Tongue (tissue), 2 donors: ENCODE results near the gene GRM3. TPM values are rescaled to one million over a fixed set of nuclear protein-coding genes. Genes with fewer than 3 reads are reported as not detected.
A peak's percentile ranks its signal among the peaks of the same experiment; 100 is the strongest.

ENCODE experiments used
- DNase-seq: peaks from one replicate; pipeline ENCODE4 v3.0.0-alpha.2; 2015
- total RNA-seq: library from RNA; depleted of rRNA; stranded (reverse); fragments of >200 nt; gene quantifications from one replicate; pipeline ENCODE4 v1.2.3, GENCODE V29; 2014

Gene GRM3
- total RNA-seq, 1 donor from 2014 or later = not detected

DNA sequence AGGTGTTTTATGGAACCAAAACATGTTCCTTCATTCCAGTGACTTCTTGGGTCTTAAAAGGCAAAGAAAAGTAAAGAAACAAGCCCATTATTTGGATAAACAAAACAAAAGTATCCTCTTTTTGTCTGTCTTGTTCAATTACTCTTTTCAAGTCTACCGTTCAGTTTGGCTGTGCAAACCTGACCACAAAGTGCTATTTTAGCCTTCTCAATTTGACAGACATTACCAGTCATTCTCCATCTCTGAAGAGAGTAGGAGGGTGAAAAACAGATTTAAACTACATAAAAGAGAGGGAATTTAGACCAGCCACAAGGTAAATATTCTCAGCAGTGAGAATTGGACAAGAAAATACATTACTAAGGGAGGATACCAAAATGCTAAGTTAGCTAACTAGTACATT lies 145.2 kb downstream of the GRM3 start:
- no peak for DNase-seq

DNA sequence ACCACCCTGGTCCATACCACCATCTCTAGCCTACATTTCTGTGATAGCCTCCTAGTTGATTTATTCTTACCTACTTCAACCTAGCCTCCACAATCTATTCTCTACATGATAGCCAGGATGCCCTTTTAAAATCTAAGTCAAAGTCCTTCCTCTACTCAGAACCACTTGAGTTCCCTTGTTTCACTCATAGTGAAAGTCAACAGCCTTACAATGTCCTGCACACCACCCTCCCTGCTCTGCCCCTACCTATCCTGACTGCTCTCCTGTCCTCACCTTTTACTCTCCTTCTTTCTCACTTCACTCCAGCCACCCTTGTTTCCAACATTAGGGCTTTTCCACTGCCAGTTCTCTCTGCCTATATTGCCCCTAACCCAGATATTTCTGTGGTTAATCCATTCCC lies 146.7 kb downstream of the GRM3 start:
- no peak for DNase-seq

DNA sequence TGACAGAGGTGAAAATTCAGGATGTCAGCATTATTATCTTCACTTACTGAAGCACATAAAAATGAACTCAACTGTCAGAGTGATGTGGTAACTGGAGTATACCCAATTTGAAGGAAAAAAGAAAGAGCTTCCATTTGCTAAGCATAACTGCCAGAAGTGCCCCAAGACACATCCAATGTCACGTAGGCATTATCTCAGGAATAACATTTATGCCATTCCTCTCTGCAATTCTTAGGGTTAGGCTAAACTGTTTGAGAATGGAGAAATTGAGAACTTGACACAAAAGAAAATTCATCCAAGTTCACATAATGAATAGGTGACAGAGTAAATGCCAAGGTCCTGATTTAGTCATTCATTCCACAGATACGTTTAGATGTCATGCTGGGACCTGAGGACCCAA lies 148.6 kb downstream of the GRM3 start:
- DNase-seq = no peak

DNA sequence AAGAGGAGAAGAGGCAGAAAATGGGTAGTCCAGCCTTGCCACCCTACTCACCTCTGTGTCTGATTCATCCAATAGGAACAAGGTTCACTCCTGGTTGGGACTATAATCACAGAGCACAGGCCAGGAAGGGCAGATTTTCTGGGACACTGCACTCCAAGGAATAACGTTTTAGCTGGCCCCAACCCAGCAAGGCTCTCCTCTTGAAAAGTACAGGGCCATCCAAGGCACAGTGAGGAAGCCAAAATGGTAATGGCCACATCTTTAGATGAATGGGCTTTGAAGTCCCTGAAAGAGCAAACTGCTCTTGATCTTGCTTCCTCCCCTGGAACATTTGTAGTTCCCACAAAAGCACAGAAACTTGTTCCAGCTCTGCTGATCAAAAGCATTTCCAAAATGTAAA lies 149.4 kb downstream of the GRM3 start:
- DNase-seq = no peak

DNA sequence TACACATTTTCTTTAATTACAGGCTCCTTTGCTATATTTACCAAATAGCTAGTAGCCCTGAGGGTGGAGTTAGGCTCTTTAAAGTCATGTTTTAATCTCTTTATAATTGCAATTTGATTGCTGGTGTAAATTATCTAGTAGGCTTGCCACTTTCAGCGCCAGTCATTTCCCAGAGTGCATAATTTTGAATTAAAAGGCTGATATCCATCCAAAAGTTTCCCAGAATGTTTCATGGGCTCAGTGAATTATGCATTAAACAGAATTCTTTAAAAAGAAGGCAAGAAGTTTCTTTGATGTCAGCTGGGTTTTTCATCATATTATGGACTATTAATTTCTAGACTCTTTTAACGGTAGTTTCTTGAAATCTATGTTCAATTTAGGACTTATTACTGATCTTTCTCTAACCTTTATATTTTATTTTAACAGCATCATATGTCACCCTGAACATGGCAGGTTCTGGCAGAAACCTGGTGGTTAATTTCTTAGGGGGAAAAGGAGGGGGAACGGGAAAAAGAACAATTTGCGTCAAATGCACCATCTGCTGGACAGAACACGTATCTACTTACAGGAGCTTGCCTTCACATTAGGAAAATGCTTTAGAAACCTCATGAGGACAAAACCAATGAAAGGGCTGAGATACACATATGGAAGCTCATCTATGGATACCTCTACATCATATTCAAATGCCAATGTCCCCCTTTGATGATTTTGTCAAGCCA lies 171.1 kb downstream of the GRM3 start:
- peak; percentile 37 for DNase-seq

DNA sequence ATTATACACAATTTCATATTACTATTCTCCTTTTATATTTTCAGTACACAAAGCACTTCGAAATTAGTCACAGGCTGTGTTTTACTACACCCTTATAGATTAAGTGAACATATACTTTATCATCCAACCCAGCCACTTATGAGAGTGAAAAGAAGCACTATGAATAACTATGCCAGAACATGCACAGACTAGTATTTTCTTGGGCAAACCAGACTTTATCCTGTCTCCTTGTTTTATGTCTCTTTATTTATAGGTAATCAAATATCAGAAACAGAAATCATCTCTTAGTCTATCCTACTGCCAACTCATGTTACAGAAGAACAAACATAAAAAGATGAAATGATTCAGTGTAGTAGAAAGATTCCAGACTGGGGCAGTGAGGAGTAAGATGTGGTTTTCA lies 171.8 kb downstream of the GRM3 start:
- DNase-seq = no peak

DNA sequence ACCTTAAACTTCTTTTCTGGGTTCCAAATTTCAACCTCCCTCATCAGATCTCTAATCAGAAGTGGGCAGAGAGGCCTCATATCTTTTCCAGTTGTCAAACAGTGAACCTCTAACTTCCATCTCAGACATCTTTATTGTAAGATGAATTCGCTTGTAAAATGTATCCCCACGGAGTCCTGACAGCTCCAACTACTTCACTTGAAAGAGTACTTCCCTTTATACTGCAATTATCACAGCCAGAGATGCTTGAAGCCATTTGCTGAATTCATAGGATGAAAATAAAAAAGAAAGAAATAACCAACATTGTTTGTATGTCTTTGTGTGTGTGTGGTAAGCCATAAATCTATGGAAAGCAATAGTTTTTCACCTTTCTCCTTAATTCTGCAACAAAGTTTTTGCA lies 175.2 kb downstream of the GRM3 start:
- no peak for DNase-seq

DNA sequence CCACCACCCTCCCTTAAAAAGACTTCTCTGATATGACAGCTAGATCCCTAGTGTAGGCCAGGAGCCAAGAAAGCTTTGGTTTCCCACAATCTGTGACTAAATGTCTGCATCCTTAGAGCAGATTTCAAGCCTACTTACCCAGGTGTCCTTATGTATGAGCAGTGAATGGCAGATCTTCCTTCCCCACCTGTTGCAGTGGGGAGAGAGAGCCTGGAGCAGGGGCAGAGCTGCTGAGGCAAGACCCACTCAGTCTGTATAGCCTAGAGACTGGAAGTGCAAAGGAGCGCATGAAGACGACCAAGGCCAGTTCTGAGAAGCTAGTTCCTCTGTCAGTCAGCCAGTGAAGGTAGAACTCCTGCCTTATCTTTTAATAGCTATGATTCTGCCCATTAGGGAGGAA lies 180.1 kb downstream of the GRM3 start:
- DNase-seq = no peak

DNA sequence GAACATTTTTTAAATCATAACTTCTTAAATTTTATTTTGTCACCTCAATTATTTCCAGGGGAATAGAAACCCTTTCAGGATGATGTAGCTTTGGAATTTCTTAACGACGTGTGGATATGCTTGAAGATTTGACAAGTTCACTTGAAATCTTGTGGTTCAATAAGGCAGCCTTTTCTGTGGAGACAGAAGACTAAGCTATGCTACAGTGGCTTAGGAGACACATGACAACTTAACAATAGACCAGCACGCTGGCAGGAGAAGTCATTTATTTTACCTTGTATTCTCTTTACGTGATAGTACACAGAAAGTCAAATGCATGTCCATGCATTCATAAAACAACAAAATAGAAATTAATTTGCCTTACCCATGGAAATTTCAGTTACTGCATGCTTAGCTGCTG lies 181.6 kb downstream of the GRM3 start:
- DNase-seq = no peak

DNA sequence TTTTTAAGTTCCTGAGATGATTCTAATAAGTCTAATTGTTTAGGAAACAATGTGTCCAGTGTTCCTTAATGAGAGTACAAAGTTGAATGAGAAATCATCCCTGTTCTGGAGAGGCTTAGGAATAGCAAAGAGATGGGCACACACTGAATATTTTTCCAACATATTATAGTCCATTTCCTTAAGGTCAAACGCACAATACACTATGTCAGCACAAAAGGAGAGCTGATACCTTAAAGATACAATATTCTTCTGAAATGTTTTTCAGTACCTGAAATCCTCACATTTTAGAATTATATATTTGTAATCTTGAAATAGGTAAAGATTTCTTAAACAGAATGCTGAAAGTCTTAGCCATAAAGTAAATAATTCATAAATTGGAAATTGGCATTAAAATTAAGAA lies 183.2 kb downstream of the GRM3 start:
- DNase-seq = no peak

DNA sequence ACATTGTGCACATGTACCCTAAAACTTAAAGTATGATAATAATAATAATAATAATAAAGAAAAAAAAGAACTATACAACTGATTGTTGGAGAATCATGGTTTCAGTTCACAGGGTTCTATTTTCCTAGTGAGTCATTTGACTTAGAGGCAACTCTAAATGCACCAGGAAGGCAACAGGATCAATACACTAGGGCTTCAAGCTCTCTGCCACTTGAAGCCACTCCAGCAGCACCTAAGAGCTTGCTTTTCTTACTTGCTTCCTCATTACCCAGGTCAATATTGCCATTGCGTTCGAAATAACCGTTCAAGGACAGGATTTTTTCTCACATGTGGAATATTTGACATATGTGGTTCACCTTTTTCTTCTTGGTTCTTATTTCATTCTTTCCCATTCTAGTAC lies 189.7 kb downstream of the GRM3 start:
- no peak for DNase-seq

DNA sequence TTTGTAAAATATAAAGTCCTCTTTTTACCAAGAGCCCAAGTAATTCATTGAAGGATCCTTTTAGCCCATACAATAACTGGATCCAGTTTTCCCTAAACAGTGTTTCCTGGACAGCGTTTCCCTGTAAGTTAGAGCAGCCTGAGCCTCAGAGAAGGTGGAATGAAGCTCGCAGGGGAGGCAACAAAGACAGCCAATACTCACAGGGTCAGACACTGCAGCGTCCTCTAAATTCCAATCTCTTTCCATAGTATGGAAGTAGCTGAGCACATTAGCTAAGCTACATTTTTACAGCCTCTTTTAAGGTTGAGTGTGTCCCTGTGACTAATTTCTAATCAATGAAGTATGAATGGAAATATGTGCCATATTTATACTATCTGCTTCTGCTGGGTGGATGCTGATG lies 193.5 kb downstream of the GRM3 start:
- no peak for DNase-seq

DNA sequence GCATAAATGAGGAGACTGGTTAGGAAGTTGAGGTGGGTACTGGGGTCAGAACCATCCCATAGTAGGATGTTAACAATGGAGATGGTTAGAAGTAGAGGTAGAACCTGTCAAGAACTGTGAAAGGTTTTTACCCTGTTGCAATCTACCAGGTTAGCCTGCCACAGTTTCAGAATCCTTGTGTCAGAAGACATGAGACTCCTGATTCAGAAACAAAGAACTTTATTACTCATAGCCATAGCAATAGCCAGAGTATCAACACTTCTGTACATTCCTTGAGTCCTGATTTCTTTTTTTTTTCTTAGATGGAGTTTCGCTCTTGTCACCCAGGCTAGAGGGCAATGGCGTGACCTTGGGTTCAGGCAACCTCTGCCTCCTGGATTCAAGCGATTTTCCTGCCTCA lies 200.9 kb downstream of the GRM3 start:
- DNase-seq = no peak

DNA sequence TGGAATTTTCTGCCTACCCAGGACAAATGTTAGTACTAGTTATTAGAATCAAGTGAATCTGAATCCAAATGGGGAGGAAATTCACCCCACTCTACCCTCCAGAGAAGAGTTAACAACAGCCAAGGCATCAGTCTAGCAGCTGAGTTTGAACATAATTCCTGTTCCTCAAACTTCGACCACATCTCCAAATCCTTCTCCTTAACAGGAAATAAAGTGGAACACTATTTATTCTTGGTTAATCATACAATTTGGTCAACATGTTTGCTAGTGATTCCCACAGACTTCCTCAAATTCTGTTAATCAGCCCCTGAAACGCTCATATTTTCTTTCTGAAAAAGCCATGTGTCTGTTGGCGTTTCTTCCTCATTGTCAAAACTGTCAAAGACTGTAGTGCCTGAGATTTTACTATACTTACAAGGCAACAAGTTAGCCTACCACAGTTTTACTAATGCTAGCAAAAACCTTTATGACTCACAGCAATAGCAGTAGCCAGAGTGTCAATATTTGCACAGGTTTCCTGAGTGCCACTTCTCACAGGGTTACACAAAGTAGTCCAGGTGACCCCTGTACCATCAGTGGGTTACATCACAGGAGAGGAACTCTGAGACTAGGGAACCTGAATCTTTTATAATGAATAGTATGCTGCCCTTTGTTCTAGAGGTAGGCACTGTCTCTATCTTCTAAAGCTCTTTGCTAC lies 202.9 kb downstream of the GRM3 start:
- DNase-seq = no peak

DNA sequence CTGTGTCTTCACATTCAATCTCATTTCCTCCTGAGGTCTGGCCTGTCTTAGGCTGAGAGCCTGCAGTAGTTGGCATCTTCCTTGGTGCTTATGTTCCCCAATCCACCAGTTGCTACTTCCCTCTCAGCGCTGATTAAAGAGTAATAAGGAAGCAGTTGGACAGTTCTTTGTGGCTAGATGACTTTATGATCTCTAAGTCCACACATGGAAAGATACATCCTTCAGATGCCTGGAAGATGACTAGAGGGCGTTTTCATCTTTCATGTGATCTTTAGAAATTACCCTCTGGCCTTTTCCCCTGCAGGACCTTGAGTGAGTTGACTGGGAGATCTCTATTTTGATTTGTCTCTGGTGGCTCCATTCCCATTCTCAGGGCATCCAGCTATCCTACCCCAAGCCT lies 204.5 kb downstream of the GRM3 start:
- no peak for DNase-seq

DNA sequence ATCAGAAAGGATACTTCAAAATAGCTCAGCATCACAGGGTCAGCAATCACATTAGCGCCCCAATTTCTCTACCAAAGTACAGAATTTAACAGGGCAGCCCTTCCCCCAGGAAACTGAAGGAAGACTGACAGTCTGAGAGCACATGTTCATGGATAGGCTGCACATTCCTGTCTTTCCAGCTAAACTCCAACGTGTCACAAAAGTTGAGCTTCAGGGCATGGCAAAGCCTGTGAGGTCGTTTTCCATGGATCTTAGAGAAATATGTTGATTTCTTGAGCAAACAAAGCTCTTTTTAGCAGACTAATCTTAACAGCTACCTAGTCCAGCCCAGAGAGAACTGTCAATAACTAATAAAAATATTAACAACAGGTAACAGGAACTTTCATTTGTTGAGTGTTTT lies 207.9 kb downstream of the GRM3 start:
- no peak for DNase-seq

DNA sequence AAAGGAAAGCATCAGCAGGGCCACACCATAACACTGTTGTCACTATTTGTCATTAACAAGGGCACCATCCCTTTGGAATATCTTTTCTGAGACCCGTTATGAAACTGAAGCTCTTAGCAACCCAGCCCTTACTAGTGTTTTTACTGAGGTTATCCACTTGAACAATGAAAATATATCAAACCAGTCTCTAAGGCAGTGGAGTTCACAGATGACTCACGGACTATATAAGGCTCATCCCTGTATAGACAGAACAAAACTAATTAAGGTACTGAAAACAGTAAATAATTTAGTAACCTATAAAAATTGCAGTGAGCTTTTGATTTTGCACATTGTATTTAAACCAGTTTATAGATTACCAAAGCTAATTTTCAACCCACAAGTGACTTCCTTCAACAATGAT lies 219.7 kb downstream of the GRM3 start:
- DNase-seq = no peak

DNA sequence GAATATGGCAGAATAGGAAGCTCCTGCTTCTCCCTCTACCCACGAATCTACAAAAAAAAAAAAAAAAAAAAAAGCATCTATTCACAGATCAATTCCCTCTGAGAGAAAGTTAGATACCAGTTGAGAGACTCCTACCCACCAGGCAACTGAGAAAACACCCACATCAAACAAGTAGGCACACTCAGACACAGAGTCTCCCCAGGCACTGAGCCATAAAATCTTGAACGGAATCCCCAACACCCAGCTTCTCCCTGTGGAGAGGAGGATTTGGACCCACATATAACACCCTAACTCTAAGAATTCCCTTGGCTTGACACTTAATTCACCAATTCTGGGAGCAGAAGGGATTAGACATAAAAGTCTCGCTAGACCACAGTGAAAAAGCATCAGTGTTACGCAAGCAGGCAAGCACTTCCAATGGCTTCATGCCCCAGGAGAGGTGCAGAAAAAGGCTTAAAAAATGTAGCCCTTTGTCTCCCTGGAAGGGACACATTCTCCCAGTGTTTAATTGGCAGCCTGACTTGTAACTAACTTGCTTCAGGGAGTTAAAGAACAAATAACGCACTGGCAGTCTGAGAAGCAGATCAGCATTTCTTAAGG lies 223.6 kb downstream of the GRM3 start:
- DNase-seq = no peak

DNA sequence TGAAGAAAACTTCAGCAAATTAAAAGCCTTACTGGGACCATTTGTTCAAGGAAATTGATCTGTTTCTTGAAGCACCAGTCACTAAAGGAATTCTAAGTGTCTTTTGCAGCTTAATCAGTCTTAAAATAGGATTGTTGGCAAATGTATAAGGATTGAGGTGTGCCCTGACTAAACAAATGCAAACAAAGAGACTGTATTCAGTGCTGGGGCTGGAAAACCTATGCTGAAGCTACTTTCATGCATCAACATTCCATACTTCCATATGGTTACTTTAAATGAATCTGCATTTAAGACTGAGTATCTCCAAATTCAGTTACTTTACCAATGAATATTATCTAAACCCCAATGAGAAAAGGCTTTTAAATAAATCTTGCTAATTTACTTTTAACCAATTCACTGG lies 232.4 kb downstream of the GRM3 start:
- DNase-seq = no peak

DNA sequence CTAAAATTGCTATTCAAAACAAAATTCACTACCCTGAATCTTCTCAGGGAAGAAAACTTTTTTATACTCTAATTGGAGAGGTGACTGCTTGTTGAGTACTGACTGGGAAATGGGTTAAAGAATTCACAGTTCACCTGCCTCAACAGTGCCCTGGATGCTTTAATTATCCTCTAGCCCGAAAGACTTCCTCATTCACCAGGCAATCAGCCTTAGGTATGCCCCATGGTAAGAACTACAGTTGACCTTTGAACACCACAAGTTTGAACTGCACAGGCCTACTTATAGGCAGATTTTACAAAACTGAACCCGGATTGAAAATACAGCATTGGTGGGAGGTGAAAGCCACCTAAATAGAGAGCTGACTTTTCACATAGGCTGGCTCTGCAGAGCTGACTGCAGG lies 240.4 kb downstream of the GRM3 start:
- no peak for DNase-seq

DNA sequence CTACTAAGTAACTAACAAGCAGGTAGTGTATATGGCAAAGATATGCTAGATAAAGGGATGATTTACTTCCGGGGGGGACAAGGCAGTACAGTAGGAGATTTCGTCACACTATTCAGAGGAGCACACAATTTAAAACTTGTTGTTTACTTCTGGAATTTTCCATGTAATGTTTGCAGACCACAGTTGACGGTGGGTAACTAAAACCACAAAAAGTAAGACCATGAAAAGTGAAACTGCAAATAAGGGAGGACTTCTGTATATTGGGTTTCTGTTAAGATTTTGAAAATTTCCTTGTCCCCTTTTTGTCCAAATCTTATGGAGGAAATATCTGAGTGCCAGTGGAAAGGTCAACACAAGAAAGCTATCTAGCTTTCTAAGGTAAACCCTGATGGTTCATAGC lies 245.8 kb downstream of the GRM3 start:
- no peak for DNase-seq

DNA sequence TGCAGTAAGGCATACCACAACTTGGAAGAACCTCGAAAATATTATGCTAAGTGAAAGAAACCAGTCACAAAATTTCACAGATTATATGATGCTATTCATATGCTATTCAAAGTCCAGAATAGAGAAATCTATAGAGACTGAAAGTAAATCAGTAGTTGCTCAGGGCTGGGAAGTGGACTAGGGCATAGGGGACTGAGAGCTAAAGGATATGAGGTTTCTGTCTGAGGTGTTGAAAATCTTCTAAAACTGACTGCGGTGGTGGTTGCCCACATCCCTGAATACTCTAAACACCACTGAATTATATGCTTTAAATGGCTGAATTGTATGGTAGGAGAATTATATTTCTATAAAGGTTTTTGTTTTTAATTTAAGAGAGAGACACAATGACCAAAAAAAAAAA lies 254.5 kb downstream of the GRM3 start:
- DNase-seq = no peak

DNA sequence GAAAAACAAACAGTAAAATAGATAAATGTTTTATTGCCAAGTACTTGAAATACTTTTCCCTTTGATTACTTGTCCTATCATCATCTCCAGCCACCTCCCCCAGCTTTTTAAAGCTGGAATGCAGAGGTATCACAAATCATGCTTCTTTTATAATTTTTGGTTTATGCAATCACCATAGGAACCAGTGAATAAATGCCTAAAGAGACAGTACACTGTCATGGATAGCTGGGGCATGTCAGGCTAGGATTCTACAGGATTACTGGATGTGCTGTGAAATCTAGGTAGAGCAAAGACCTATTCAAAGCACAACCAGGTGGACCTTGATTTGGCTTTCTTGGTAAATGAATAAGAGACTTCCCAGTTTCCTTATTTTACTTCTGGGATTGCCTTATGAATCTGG lies 257.2 kb downstream of the GRM3 start:
- DNase-seq = no peak
